K562 (cell line): ENCODE measurements around the gene ZC3H18. TPM values are rescaled to one million over a fixed set of nuclear protein-coding genes. Genes with fewer than 3 reads are reported as not detected.

ENCODE experiments used
- CTBP1 ChIP-seq: fragments of 450-650 bp; IDR thresholded peaks from 2 replicates; pipeline ENCODE4 v1.6.1; 2016; ENCODE audit warnings: borderline replicate concordance
- FOSL1 ChIP-seq: fragments of 200-800 bp; sonication (Bioruptor generic); conservative IDR thresholded peaks from 2 replicates; pipeline ENCODE4 v1.6.1; 2016; ENCODE audit warnings: missing genetic modification characterization, missing compliant biosample characterization
- FOXK2 ChIP-seq, 2 experiments: fragments of 450-650 bp; IDR thresholded peaks in 1 of 2; conservative IDR thresholded peaks in 1 of 2; 2 replicates each; pipeline ENCODE4 v1.6.1; 2016; ENCODE audit warnings: low read depth in 2 of 2, mild to moderate bottlenecking in 1 of 2
- FOXP4 ChIP-seq: sonication (generic); formaldehyde crosslinking; IDR thresholded peaks from 2 replicates; pipeline ENCODE4 v1.8.0; 2022; ENCODE audit warnings: mild to moderate bottlenecking, missing genetic modification reagents, borderline replicate concordance
- GTF2A2 ChIP-seq: IDR thresholded peaks from 2 replicates; pipeline ENCODE4 v1.6.1; 2016; ENCODE audit warnings: mild to moderate bottlenecking, missing genetic modification characterization, missing compliant biosample characterization
- HMGN3 ChIP-seq: IDR thresholded peaks from 2 replicates; pipeline ENCODE4 v1.6.1; 2011; ENCODE audit warnings: borderline replicate concordance, low read depth, mild to moderate bottlenecking, mixed read lengths, low read length; ENCODE audit not compliant: insufficient read length; ENCODE audit errors: extremely low read depth
- KDM2B ChIP-seq: fragments of 250-450 bp; sonication (Bioruptor Pico); IDR thresholded peaks from 2 replicates; pipeline ENCODE4 v1.8.0; 2021; ENCODE audit warnings: mild to moderate bottlenecking, moderate library complexity
- MAFK ChIP-seq: IDR thresholded peaks from 2 replicates; pipeline ENCODE4 v1.6.1; 2011; ENCODE audit warnings: low read length, improper control_type of control experiment
- MNT ChIP-seq, 2 experiments: fragments of 450-650 bp; conservative IDR thresholded peaks; 2 replicates each; pipeline ENCODE4 v1.6.1; 2017; ENCODE audit warnings: mild to moderate bottlenecking in 2 of 2, moderate library complexity in 2 of 2
- MTA3 ChIP-seq: fragments of 450-650 bp; formaldehyde crosslinking; IDR thresholded peaks from 2 replicates; pipeline ENCODE4 v1.6.1; 2017; ENCODE audit warnings: mild to moderate bottlenecking, borderline replicate concordance
- PKNOX1 ChIP-seq: fragments of 450-650 bp; IDR thresholded peaks from 2 replicates; pipeline ENCODE4 v1.6.1; 2016
- POLR2B ChIP-seq: fragments of 450-650 bp; IDR thresholded peaks from 2 replicates; pipeline ENCODE4 v1.6.1; 2018; ENCODE audit warnings: low read depth; ENCODE audit not compliant: partially characterized antibody
- PRMT5 ChIP-seq: sonication (generic); formaldehyde crosslinking; IDR thresholded peaks from 2 replicates; pipeline ENCODE4 v1.5.0; 2020; ENCODE audit warnings: missing genetic modification reagents
- RBM25 ChIP-seq: fragments of 200-400 bp; formaldehyde crosslinking; IDR thresholded peaks from 2 replicates; pipeline ENCODE4 v1.6.1; 2018; ENCODE audit warnings: low read length, low read depth, moderate library complexity; ENCODE audit not compliant: severe bottlenecking
- RNF2 ChIP-seq: sonication (generic); IDR thresholded peaks from 2 replicates; pipeline ENCODE4 v1.6.1; 2016
- SAFB ChIP-seq: fragments of 200-400 bp; formaldehyde crosslinking; IDR thresholded peaks from 2 replicates; pipeline ENCODE4 v1.6.1; 2017; ENCODE audit warnings: low read depth, low read length, borderline replicate concordance
- STAT5B ChIP-seq: fragments of 250-450 bp; sonication (Bioruptor Pico); IDR thresholded peaks from 2 replicates; pipeline ENCODE4 v1.8.0; 2021; ENCODE audit warnings: mild to moderate bottlenecking, inconsistent platforms
- ZBED1 ChIP-seq: IDR thresholded peaks from 2 replicates; pipeline ENCODE4 v1.6.1; 2014
- ZBTB1 ChIP-seq: sonication (generic); formaldehyde crosslinking; IDR thresholded peaks from 2 replicates; pipeline ENCODE4 v1.8.1; 2023; ENCODE audit warnings: missing genetic modification reagents, low read depth, mild to moderate bottlenecking, borderline replicate concordance
- ZC3H11A ChIP-seq: IDR thresholded peaks from 2 replicates; pipeline ENCODE4 v1.6.1; 2012; ENCODE audit warnings: low read depth, low read length, improper control_type of control experiment
- ZNF239 ChIP-seq: fragments of 250-450 bp; sonication (Bioruptor Pico); IDR thresholded peaks from 2 replicates; pipeline ENCODE4 v1.4.0; 2020; ENCODE audit warnings: mild to moderate bottlenecking
- ZNF263 ChIP-seq: sonication (generic); formaldehyde crosslinking; IDR thresholded peaks from 2 replicates; pipeline ENCODE4 v1.8.0; 2022; ENCODE audit warnings: mild to moderate bottlenecking, missing genetic modification reagents, borderline replicate concordance
- ZNF280A ChIP-seq: fragments of 450-650 bp; IDR thresholded peaks from 2 replicates; pipeline ENCODE4 v1.6.1; 2018; ENCODE audit warnings: mild to moderate bottlenecking, low read depth; ENCODE audit not compliant: partially characterized antibody
- ZNF316 ChIP-seq: fragments of 450-650 bp; IDR thresholded peaks from 2 replicates; pipeline ENCODE4 v1.6.1; 2016
- ZNF408 ChIP-seq: fragments of 250-450 bp; sonication (Bioruptor Pico); IDR thresholded peaks from 2 replicates; pipeline ENCODE4 v1.4.0; 2020; ENCODE audit warnings: low read depth, mild to moderate bottlenecking, moderate library complexity
- ZNF696 ChIP-seq: fragments of 250-450 bp; sonication (Bioruptor Pico); conservative IDR thresholded peaks from 2 replicates; pipeline ENCODE4 v1.4.0; 2020; ENCODE audit warnings: mild to moderate bottlenecking, moderate library complexity
- polyA plus RNA-seq, 8 experiments: library from polyadenylated mRNA; depleted of rRNA in 4 of 8; stranded (reverse) in 5 of 8; unstranded in 3 of 8; fragments of >200 nt; fragmentation: Nextera tagmentation in 2 of 8; fragmentation: Illumina TruSeq in 1 of 8; extraction: Ambion mirVana in 2 of 8; extraction: Trizol in 1 of 8; gene quantifications; 2 replicates each; pipeline versions ENCODE4 v1.2.1 to v1.2.3, GENCODE V29; 2011 to 2014; ENCODE audit warnings: inconsistent platforms in 1 of 8, missing spikeins in 1 of 8
- total RNA-seq, 7 experiments: library from RNA; depleted of rRNA in 6 of 7; stranded (reverse); fragments of >200 nt in 6 of 7; fragmentation: Illumina TruSeq in 2 of 7; extraction: Trizol in 2 of 7; gene quantifications; 2 replicates each; pipeline versions ENCODE4 v1.2.1 to v1.2.3, GENCODE V29; 2011 to 2021; ENCODE audit warnings: low replicate concordance in 1 of 7

ZC3H18 gene
- total and polyA plus RNA-seq, 9 of the 15 experiments (the other 6 are each of a cell fraction or from before 2014, with no cell fraction given), result 1.7 to 88.7 (median 26.9) TPM

GRCh38 chr16:88530858-88531203 is 39.4 kb upstream of the ZC3H18 start (continued):
- TF ChIP-seq FOXP4 (no peak), POLR2B (no peak), KDM2B (CRISPR knock-in tag) (no peak), ZNF696 (CRISPR knock-in tag) (no peak), RNF2 (no peak), CTBP1 (0 out of 2 replicates have a peak, but pooled peaks have one; percentile 31), ZC3H11A (no peak), ZNF316 (peak; percentile 43), ZNF408 (no peak), GTF2A2 (tag) (no peak), HMGN3 (peak; percentile 9), MAFK (no peak), SAFB (no peak), STAT5B (CRISPR knock-in tag) (no peak), ZNF263 (peak; percentile 40; the same call in 1 of the 2 replicates), PKNOX1 (no peak), MNT (conservative IDR thresholded peaks at IDR 0.05) (no peak), ZNF239 (CRISPR knock-in tag) (no peak), ZBTB1 (CRISPR knock-in tag) (no peak), RBM25 (no peak), FOXK2 (conservative IDR thresholded peaks at IDR 0.05 in 1 of 2, IDR thresholded peaks at IDR 0.05 in 1 of 2; ENCODE audit: low read depth in 2 of 2) (no peak), PRMT5 (CRISPR knock-in tag) (no peak), MTA3 (no peak), FOSL1 (tag) (no peak), ZBED1 (no peak), ZNF280A (no peak)
